HepG2 (cell line): ENCODE data around the gene SRP9. TPM values are rescaled to one million over a fixed set of nuclear protein-coding genes. Genes with fewer than 3 reads are reported as not detected.

Experiments
- ATAC-seq: fragments of 200-7000 bp; cut with Tn5 transposase; 3 replicates; pipeline ENCODE4 v1.9.1; 2020; ENCODE audit warnings: mild to moderate bottlenecking, moderate library complexity
- BruUV-seq: library from RNA; stranded (reverse); fragments of 400-500 nt; replicated peaks from 2 replicates; lab custom pipeline; 2021; lab: Mats Ljungman, UMichigan
- CTCF ChIA-PET: fragments of 300-600 bp; formaldehyde crosslinking; extraction: SDS; loops from one replicate; lab custom pipeline; 2021; ENCODE audit warnings: low total read pairs, inconsistent platforms, low intra/inter-chr PET ratio; lab: Yijun Ruan, JAX
- POLR2A ChIA-PET: fragments of 350-600 bp; sonication (Branson Sonifier 250); formaldehyde crosslinking; loops from one replicate; lab custom pipeline; 2020; ENCODE audit warnings: antibody characterized with exemption, inconsistent platforms; lab: Yijun Ruan, JAX
- DNase-seq: peaks from one replicate; pipeline ENCODE4 v3.0.0-alpha.2; 2015; ENCODE audit warnings: low spot score
- FAIRE-seq: peaks from 3 replicates; lab custom pipeline; 2011; peaks lifted over from hg19 to GRCh38; lab: Jason Lieb, UNC
- H2AFZ ChIP-seq: one replicate; pipeline ENCODE4 v1.6.1; 2011; ENCODE audit warnings: low read length, inconsistent platforms
- H3K27ac ChIP-seq: fragments of 300-600 bp; 3 replicates; pipeline ENCODE4 v1.8.0; 2011; ENCODE audit warnings: mixed run types, mild to moderate bottlenecking, mixed read lengths, low read length, inconsistent platforms; ENCODE audit not compliant: insufficient read depth; ENCODE audit errors: extremely low read length
- H3K27me3 ChIP-seq, 2 experiments: fragments of 200-600 bp in 1 of 2; 2 replicates in 1 of 2; 3 replicates in 1 of 2; pipeline versions ENCODE4 v1.6.0 to v1.8.0; 2011; ENCODE audit warnings: low read length in 2 of 2, mild to moderate bottlenecking in 2 of 2, moderate library complexity in 2 of 2, inconsistent platforms in 1 of 2; ENCODE audit not compliant: insufficient read depth in 2 of 2, control insufficient read depth in 1 of 2
- H3K36me3 ChIP-seq, 2 experiments: fragments of 200-600 bp in 1 of 2; replicated peaks in 1 of 2; 2 replicates in 1 of 2; 3 replicates in 1 of 2; pipeline versions ENCODE4 v1.5.1 to v1.8.0; 2011; ENCODE audit warnings: low read length in 2 of 2, inconsistent platforms in 1 of 2; ENCODE audit not compliant: insufficient read depth in 2 of 2, control insufficient read depth in 1 of 2
- H3K4me1 ChIP-seq: 2 replicates; pipeline ENCODE4 v1.5.1; 2012; ENCODE audit warnings: low read length, inconsistent platforms; ENCODE audit not compliant: insufficient read depth
- H3K4me2 ChIP-seq: 2 replicates; pipeline ENCODE4 v1.6.0; 2011; ENCODE audit warnings: low read depth, low read length, inconsistent platforms
- H3K4me3 ChIP-seq, 3 experiments: fragments of 200-600 bp in 1 of 3; sonication (generic), shearing (Covaris generic) in 1 of 3; replicated peaks in 1 of 3; 2 replicates each; pipeline ENCODE4 v1.5.1; 2011 to 2016; ENCODE audit warnings: low read length in 3 of 3, inconsistent platforms in 2 of 3, low read depth in 2 of 3, mild to moderate bottlenecking in 2 of 3, control low read depth in 1 of 3, mixed read lengths in 1 of 3; ENCODE audit not compliant: insufficient read depth in 1 of 3
- H3K79me2 ChIP-seq: one replicate; pipeline ENCODE4 v1.6.1; 2011; ENCODE audit warnings: low read length, inconsistent platforms; ENCODE audit not compliant: insufficient read depth
- H3K9ac ChIP-seq: 2 replicates; pipeline ENCODE4 v1.6.0; 2011; ENCODE audit warnings: mild to moderate bottlenecking, low read depth, low read length, inconsistent platforms; ENCODE audit not compliant: insufficient read depth
- H3K9me3 ChIP-seq: 2 replicates; pipeline ENCODE4 v1.5.1; 2012; ENCODE audit warnings: mild to moderate bottlenecking, low read length
- H4K20me1 ChIP-seq: 2 replicates; pipeline ENCODE4 v1.6.0; 2011; ENCODE audit warnings: inconsistent platforms, mild to moderate bottlenecking, low read length, moderate library complexity; ENCODE audit not compliant: insufficient read depth
- CEBPG ChIP-seq: IDR thresholded peaks from 2 replicates; pipeline ENCODE4 v1.6.1; 2016
- ETV5 ChIP-seq: IDR thresholded peaks from 2 replicates; pipeline ENCODE4 v1.6.1; 2018; ENCODE audit warnings: missing biosample characterization, missing genetic modification reagents, inconsistent platforms, borderline replicate concordance
- HMGXB4 ChIP-seq, 2 experiments: sonication (generic) in 1 of 2; formaldehyde crosslinking in 1 of 2; IDR thresholded peaks; 2 replicates each; pipeline versions ENCODE4 v1.4.0 to v1.6.1; 2018 to 2020; ENCODE audit warnings: missing genetic modification reagents in 2 of 2, borderline replicate concordance in 1 of 2, low read depth in 1 of 2, mild to moderate bottlenecking in 1 of 2, missing biosample characterization in 1 of 2
- LCORL ChIP-seq, 2 experiments: fragments of 450-650 bp in 1 of 2; sonication (generic) in 1 of 2; formaldehyde crosslinking in 1 of 2; IDR thresholded peaks; 2 replicates each; pipeline versions ENCODE4 v1.5.0 to v1.6.1; 2017 to 2020; ENCODE audit warnings: antibody characterized with exemption in 1 of 2, missing genetic modification reagents in 1 of 2
- MAFG ChIP-seq: sonication (generic); formaldehyde crosslinking; IDR thresholded peaks from 2 replicates; pipeline ENCODE4 v1.5.1; 2020; ENCODE audit warnings: mild to moderate bottlenecking, missing genetic modification reagents
- MNT ChIP-seq: fragments of 450-650 bp; IDR thresholded peaks from 2 replicates; pipeline ENCODE4 v1.6.1; 2016
- PCBP2 ChIP-seq: fragments of 200-400 bp; formaldehyde crosslinking; optimal IDR thresholded peaks from 2 replicates; pipeline ENCODE3; 2018; ENCODE audit warnings: low read length, low read depth; ENCODE audit not compliant: poor library complexity, severe bottlenecking
- RBM39 ChIP-seq: fragments of 200-400 bp; formaldehyde crosslinking; IDR thresholded peaks from one replicate; pipeline ENCODE4 v1.6.1; 2018; ENCODE audit warnings: antibody characterized with exemption, mild to moderate bottlenecking, low read depth, low read length; ENCODE audit not compliant: poor library complexity, severe bottlenecking
- REXO4 ChIP-seq: sonication (generic); formaldehyde crosslinking; IDR thresholded peaks from 2 replicates; pipeline ENCODE4 v1.8.0; 2022; ENCODE audit warnings: missing genetic modification reagents, mild to moderate bottlenecking, borderline replicate concordance
- U2AF2 ChIP-seq: fragments of 200-400 bp; formaldehyde crosslinking; IDR thresholded peaks from 2 replicates; pipeline ENCODE4 v1.6.1; 2017; ENCODE audit warnings: low read depth, mild to moderate bottlenecking, low read length
- ZNF460 ChIP-seq: sonication (generic); formaldehyde crosslinking; IDR thresholded peaks from 2 replicates; pipeline ENCODE4 v1.5.1; 2020; ENCODE audit warnings: missing genetic modification reagents, mild to moderate bottlenecking, borderline replicate concordance
- WGBS: methylation state at CpG from one replicate; pipeline ENCODE4 v1.1.6; 2017; ENCODE audit warnings: low lambda C conversion rate; 5-methylcytosine and 5-hydroxymethylcytosine counted together
- in situ Hi-C: cut with HindIII; loops from 2 replicates; pipeline ENCODE4 v1.10.0; 2017; ENCODE audit warnings: low pct_unique_long_range_greater_than_20kb; ENCODE audit not compliant: extremely low pct_ligation_motif_present
- intact Hi-C: fragments of 100-400 bp; cut with micrococcal nuclease; formaldehyde crosslinking; loops from one replicate; pipeline ENCODE4 v1.10.0; 2022; ENCODE audit not compliant: unreplicated experiment
- polyA plus RNA-seq, 8 experiments: library from polyadenylated mRNA; depleted of rRNA in 3 of 8; stranded (reverse) in 7 of 8; unstranded in 1 of 8; fragments of >200 nt; fragmentation: Illumina TruSeq in 4 of 8; extraction: Trizol in 4 of 8; gene quantifications; 2 replicates each; pipeline versions ENCODE4 v1.2.1 to v1.2.3, GENCODE V29; 2011 to 2016; ENCODE audit warnings: low read depth in 4 of 8, missing spikeins in 1 of 8, mixed read lengths in 1 of 8; ENCODE audit not compliant: insufficient read depth in 1 of 8
- total RNA-seq, 5 experiments: library from RNA; depleted of rRNA; stranded (reverse); fragments of >200 nt; fragmentation: Illumina TruSeq; extraction: Trizol; gene quantifications; 2 replicates each; pipeline ENCODE4 v1.2.3, GENCODE V29; 2016; ENCODE audit warnings: low read depth in 1 of 5
- TF ChIP-seq, protein P1 (sequence below): sonication (generic); formaldehyde crosslinking; IDR thresholded peaks from 2 replicates; pipeline ENCODE4 v1.5.1; 2020; ENCODE audit warnings: mild to moderate bottlenecking, missing genetic modification reagents, borderline replicate concordance

The SRP9 gene
- total and polyA plus RNA-seq, 2 of the 13 experiments (the other 11 are each of a cell fraction or from before 2014, with no cell fraction given) = 251 to 307 TPM

GRCh38 chr1:225825078-225825477 is 47.5 kb downstream of the SRP9 start:
- H3K9ac ChIP-seq = 0 out of 2 replicates have a peak overlapping the region, but pooled peaks have one; percentile 7
- peak; percentile 98 for FAIRE-seq
- no peaks in the 10 kb centered on the region for H4K20me1 ChIP-seq
- WGBS = 0% methylated on average over 6 of the region's 6 CpGs
- in situ Hi-C loops (loop anchor here (5.0 kb wide), 1 partner anchor 348 kb away; no protein-coding TSS in a partner anchor), intact Hi-C loops (loop anchor here (10.0 kb wide), 1 partner anchor 100 kb away; the partner anchor contains the start of gene PYCR2)
- no TSS peak for BruUV-seq
- POLR2A ChIA-PET = interaction anchor here (1.2 to 1.6 kb wide), 4 partner anchors 11 to 48 kb away, joined by 3 to 8 read pairs (median 4); partner anchors contain the start of genes EPHX1 and SRP9
- no peak overlapping the region for H2AFZ ChIP-seq
- H3K27ac ChIP-seq = peak overlapping the region; percentile 66
- CTCF ChIA-PET = no interaction called here
- peak overlapping the region; percentile 68 for H3K4me2 ChIP-seq
- H3K9me3 ChIP-seq = no peaks in the 10 kb centered on the region
- H3K27me3 ChIP-seq = no peaks in the 10 kb centered on the region
- peaks cover 5 to 21% of the 10 kb centered on the region in 2 experiments; a peak in 3 of 5 replicates for H3K36me3 ChIP-seq
- H3K4me1 ChIP-seq = peaks cover 75% of the 10 kb centered on the region
- H3K79me2 ChIP-seq = peaks cover 19% of the 10 kb centered on the region
- peak overlapping the region in 1 of 3 experiments; percentile 41; a peak in 2 of 6 replicates for H3K4me3 ChIP-seq
- peak; percentile 98 for ATAC-seq
- DNase-seq = peak; percentile 68
- TF ChIP-seq U2AF2 = no peak
- no peak for TF ChIP-seq ZNF460 (CRISPR knock-in tag)
- TF ChIP-seq HMGXB4 (CRISPR knock-in tag; IDR thresholded peaks at IDR 0.05; ENCODE audit: borderline replicate concordance in 1 of 2, low read depth in 1 of 2) = 0 out of 4 replicates have a peak, but pooled peaks of 1 of the 2 experiments have one; percentile 19
- TF ChIP-seq, protein P1, sequence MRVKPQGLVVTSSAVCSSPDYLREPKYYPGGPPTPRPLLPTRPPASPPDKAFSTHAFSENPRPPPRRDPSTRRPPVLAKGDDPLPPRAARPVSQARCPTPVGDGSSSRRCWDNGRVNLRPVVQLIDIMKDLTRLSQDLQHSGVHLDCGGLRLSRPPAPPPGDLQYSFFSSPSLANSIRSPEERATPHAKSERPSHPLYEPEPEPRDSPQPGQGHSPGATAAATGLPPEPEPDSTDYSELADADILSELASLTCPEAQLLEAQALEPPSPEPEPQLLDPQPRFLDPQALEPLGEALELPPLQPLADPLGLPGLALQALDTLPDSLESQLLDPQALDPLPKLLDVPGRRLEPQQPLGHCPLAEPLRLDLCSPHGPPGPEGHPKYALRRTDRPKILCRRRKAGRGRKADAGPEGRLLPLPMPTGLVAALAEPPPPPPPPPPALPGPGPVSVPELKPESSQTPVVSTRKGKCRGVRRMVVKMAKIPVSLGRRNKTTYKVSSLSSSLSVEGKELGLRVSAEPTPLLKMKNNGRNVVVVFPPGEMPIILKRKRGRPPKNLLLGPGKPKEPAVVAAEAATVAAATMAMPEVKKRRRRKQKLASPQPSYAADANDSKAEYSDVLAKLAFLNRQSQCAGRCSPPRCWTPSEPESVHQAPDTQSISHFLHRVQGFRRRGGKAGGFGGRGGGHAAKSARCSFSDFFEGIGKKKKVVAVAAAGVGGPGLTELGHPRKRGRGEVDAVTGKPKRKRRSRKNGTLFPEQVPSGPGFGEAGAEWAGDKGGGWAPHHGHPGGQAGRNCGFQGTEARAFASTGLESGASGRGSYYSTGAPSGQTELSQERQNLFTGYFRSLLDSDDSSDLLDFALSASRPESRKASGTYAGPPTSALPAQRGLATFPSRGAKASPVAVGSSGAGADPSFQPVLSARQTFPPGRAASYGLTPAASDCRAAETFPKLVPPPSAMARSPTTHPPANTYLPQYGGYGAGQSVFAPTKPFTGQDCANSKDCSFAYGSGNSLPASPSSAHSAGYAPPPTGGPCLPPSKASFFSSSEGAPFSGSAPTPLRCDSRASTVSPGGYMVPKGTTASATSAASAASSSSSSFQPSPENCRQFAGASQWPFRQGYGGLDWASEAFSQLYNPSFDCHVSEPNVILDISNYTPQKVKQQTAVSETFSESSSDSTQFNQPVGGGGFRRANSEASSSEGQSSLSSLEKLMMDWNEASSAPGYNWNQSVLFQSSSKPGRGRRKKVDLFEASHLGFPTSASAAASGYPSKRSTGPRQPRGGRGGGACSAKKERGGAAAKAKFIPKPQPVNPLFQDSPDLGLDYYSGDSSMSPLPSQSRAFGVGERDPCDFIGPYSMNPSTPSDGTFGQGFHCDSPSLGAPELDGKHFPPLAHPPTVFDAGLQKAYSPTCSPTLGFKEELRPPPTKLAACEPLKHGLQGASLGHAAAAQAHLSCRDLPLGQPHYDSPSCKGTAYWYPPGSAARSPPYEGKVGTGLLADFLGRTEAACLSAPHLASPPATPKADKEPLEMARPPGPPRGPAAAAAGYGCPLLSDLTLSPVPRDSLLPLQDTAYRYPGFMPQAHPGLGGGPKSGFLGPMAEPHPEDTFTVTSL (CRISPR knock-in tag) = peak; percentile 60; the same call in 1 of the 2 replicates
- no peak for TF ChIP-seq LCORL (IDR thresholded peaks at IDR 0.05)
- peak; percentile 42; the same call in 1 of the 2 replicates for TF ChIP-seq LCORL (CRISPR knock-in tag; IDR thresholded peaks at IDR 0.05)
- TF ChIP-seq RBM39 = no peak
- TF ChIP-seq MAFG (CRISPR knock-in tag) = peak; percentile 73; the same call in 1 of the 2 replicates
- TF ChIP-seq ETV5 (CRISPR knock-in tag) = peak; percentile 45; the same call in 1 of the 2 replicates
- TF ChIP-seq PCBP2 = no peak
- peak; percentile 58 for TF ChIP-seq CEBPG (CRISPR knock-in tag)
- 0 out of 2 replicates have a peak, but pooled peaks have one; percentile 7 for TF ChIP-seq MNT
- TF ChIP-seq REXO4 (CRISPR knock-in tag) = no peak
